H1 (cell line): Measurements from ENCODE around the gene USP49. TPM values are rescaled to one million over a fixed set of nuclear protein-coding genes. Genes with fewer than 3 reads are reported as not detected.

Experiments used
- CTCF ChIA-PET: fragments of 300-600 bp; sonication (Branson Sonifier 250); formaldehyde crosslinking; loops from one replicate; lab custom pipeline; 2021; ENCODE audit not compliant: partially characterized antibody; lab: Charles Lee
- POLR2A ChIA-PET: fragments of 300-600 bp; sonication (Branson Sonifier 250); formaldehyde crosslinking; loops from one replicate; lab custom pipeline; 2021; ENCODE audit warnings: inconsistent platforms; ENCODE audit not compliant: partially characterized antibody; lab: Charles Lee
- DNase-seq, 2 experiments: peaks; one replicate each; pipeline versions ENCODE4 v3.0.0 to v3.0.0-alpha.2; 2010 to 2022; ENCODE audit warnings: low spot score in 2 of 2, low read depth in 1 of 2, mixed read lengths in 1 of 2
- FAIRE-seq: peaks from 2 replicates; lab custom pipeline; 2011; peaks lifted over from hg19 to GRCh38; lab: Jason Lieb, UNC
- H2AFZ ChIP-seq: 2 replicates; pipeline ENCODE4 v1.8.1; 2012; ENCODE audit warnings: low read length, inconsistent platforms
- H2AK5ac ChIP-seq: 2 replicates; pipeline ENCODE4 v1.6.1; 2013; ENCODE audit warnings: low read depth, low read length
- H2BK120ac ChIP-seq: replicated peaks from 2 replicates; pipeline ENCODE3; 2013; ENCODE audit warnings: low read depth, low read length, inconsistent platforms
- H2BK12ac ChIP-seq: 2 replicates; pipeline ENCODE4 v1.6.1; 2013; ENCODE audit warnings: low read depth, low read length
- H2BK15ac ChIP-seq: 2 replicates; pipeline ENCODE4 v1.6.1; 2013; ENCODE audit warnings: low read length
- H2BK20ac ChIP-seq: 2 replicates; pipeline ENCODE4 v1.6.1; 2013; ENCODE audit warnings: low read length
- H2BK5ac ChIP-seq: 2 replicates; pipeline ENCODE4 v1.6.1; 2013; ENCODE audit warnings: low read depth, low read length
- H3K14ac ChIP-seq: 2 replicates; pipeline ENCODE4 v1.6.1; 2013; ENCODE audit warnings: inconsistent platforms; ENCODE audit not compliant: insufficient read length
- H3K18ac ChIP-seq: 2 replicates; pipeline ENCODE4 v1.6.1; 2013; ENCODE audit warnings: low read length; ENCODE audit errors: extremely low read depth
- H3K23ac ChIP-seq: 2 replicates; pipeline ENCODE4 v1.6.1; 2013; ENCODE audit warnings: inconsistent platforms; ENCODE audit not compliant: insufficient read length
- H3K23me2 ChIP-seq: 2 replicates; pipeline ENCODE4 v1.6.1; 2013; ENCODE audit warnings: low read depth, low read length
- H3K27ac ChIP-seq: 2 replicates; pipeline ENCODE4 v1.6.1; 2011; ENCODE audit warnings: low read depth, low read length, inconsistent platforms
- H3K27me3 ChIP-seq, 4 experiments: replicated peaks in 1 of 4; 1 replicate in 1 of 4; 2 replicates in 3 of 4; pipeline versions ENCODE4 v1.6.1 to v1.8.1; 2011 to 2013; ENCODE audit warnings: low read length in 3 of 4, mild to moderate bottlenecking in 3 of 4, inconsistent platforms in 2 of 4, mixed read lengths in 2 of 4, moderate library complexity in 1 of 4; ENCODE audit not compliant: control insufficient read depth in 3 of 4, insufficient read depth in 3 of 4; ENCODE audit errors: extremely low read depth in 1 of 4
- H3K36me3 ChIP-seq, 4 experiments: 2 replicates each; pipeline versions ENCODE4 v1.6.1 to v1.8.1; 2011 to 2013; ENCODE audit warnings: mild to moderate bottlenecking in 4 of 4, low read length in 3 of 4, moderate library complexity in 2 of 4, control low read depth in 1 of 4, inconsistent platforms in 1 of 4; ENCODE audit not compliant: insufficient read depth in 4 of 4, control insufficient read depth in 2 of 4
- H3K4ac ChIP-seq: replicated peaks from 2 replicates; pipeline ENCODE3; 2013; ENCODE audit warnings: low read length, low read depth, mixed read lengths, inconsistent platforms; ENCODE audit not compliant: insufficient read length
- H3K4me1 ChIP-seq, 4 experiments: replicated peaks in 1 of 4; 1 replicate in 1 of 4; 2 replicates in 3 of 4; pipeline versions ENCODE4 v1.6.1 to v1.8.1; 2011 to 2013; ENCODE audit warnings: low read length in 3 of 4, inconsistent platforms in 2 of 4, mixed read lengths in 1 of 4; ENCODE audit not compliant: insufficient read depth in 4 of 4, control insufficient read depth in 3 of 4
- H3K4me2 ChIP-seq, 2 experiments: 2 replicates each; pipeline versions ENCODE4 v1.6.1 to v1.8.1; 2011 to 2013; ENCODE audit warnings: low read depth in 2 of 2, low read length in 2 of 2, control low read depth in 1 of 2, inconsistent platforms in 1 of 2, mild to moderate bottlenecking in 1 of 2; ENCODE audit not compliant: insufficient read depth in 1 of 2
- H3K4me3 ChIP-seq, 4 experiments: fragments of 200-600, 300-600 bp in 1 of 4; sonication (generic), shearing (Covaris generic), sonication (Bioruptor Twin) in 1 of 4; 2 replicates each; pipeline versions ENCODE4 v1.5.1 to v1.8.1; 2011 to 2016; ENCODE audit warnings: low read length in 4 of 4, low read depth in 3 of 4, control low read depth in 2 of 4, inconsistent platforms in 2 of 4, mild to moderate bottlenecking in 2 of 4, mixed read lengths in 1 of 4, moderate library complexity in 1 of 4; ENCODE audit not compliant: insufficient read depth in 2 of 4; ENCODE audit errors: extremely low read depth in 1 of 4
- H3K56ac ChIP-seq: replicated peaks from 2 replicates; pipeline ENCODE3; 2013; ENCODE audit warnings: low read depth, mild to moderate bottlenecking, mixed read lengths, low read length, inconsistent platforms; ENCODE audit not compliant: insufficient read length
- H3K79me1 ChIP-seq: 2 replicates; pipeline ENCODE4 v1.6.1; 2013; ENCODE audit warnings: low read depth, low read length, control low read depth
- H3K79me2 ChIP-seq, 2 experiments: 2 replicates each; pipeline versions ENCODE4 v1.6.1 to v1.8.1; 2012 to 2013; ENCODE audit warnings: low read length in 2 of 2, mild to moderate bottlenecking in 2 of 2, inconsistent platforms in 1 of 2; ENCODE audit not compliant: insufficient read depth in 2 of 2, control insufficient read depth in 1 of 2
- H3K9ac ChIP-seq, 4 experiments: replicated peaks in 1 of 4; 1 replicate in 1 of 4; 2 replicates in 3 of 4; pipeline versions ENCODE4 v1.6.1 to v1.8.1; 2011 to 2013; ENCODE audit warnings: low read depth in 3 of 4, low read length in 3 of 4, control low read depth in 2 of 4, mild to moderate bottlenecking in 2 of 4, moderate library complexity in 2 of 4, inconsistent platforms in 1 of 4; ENCODE audit errors: extremely low read depth in 1 of 4
- H3K9me3 ChIP-seq, 2 experiments: 2 replicates each; pipeline versions ENCODE4 v1.6.1 to v1.8.1; 2012 to 2013; ENCODE audit warnings: mild to moderate bottlenecking in 2 of 2, moderate library complexity in 2 of 2, control low read depth in 1 of 2, inconsistent platforms in 1 of 2, low read depth in 1 of 2, low read length in 1 of 2, mixed read lengths in 1 of 2; ENCODE audit not compliant: insufficient read depth in 2 of 2
- H4K20me1 ChIP-seq, 2 experiments: replicated peaks in 1 of 2; 2 replicates each; pipeline versions ENCODE3 to v1.8.1; 2011 to 2013; ENCODE audit warnings: inconsistent platforms in 2 of 2, low read length in 2 of 2, mild to moderate bottlenecking in 1 of 2; ENCODE audit not compliant: insufficient read depth in 2 of 2, control insufficient read depth in 1 of 2
- H4K5ac ChIP-seq: 2 replicates; pipeline ENCODE4 v1.6.1; 2013; ENCODE audit warnings: low read length, low read depth, mixed read lengths, inconsistent platforms; ENCODE audit not compliant: insufficient read length
- H4K8ac ChIP-seq: 2 replicates; pipeline ENCODE4 v1.8.0; 2013; ENCODE audit warnings: mild to moderate bottlenecking, moderate library complexity, low read length, inconsistent platforms; ENCODE audit not compliant: insufficient read depth; ENCODE audit errors: extremely low read depth
- H4K91ac ChIP-seq: replicated peaks from 2 replicates; pipeline ENCODE3; 2013; ENCODE audit warnings: low read length, mixed read lengths, inconsistent platforms; ENCODE audit not compliant: insufficient read length
- BCL11A ChIP-seq, 2 experiments: IDR thresholded peaks; one replicate each; pipeline ENCODE4 v1.6.1; 2011; ENCODE audit warnings: low read depth in 2 of 2, low read length in 2 of 2, mild to moderate bottlenecking in 2 of 2
- BRCA1 ChIP-seq: IDR thresholded peaks from 2 replicates; pipeline ENCODE4 v1.6.1; 2012; ENCODE audit warnings: low read depth, low read length, improper control_type of control experiment
- CBX5 ChIP-seq: fragments of 300-800, 300-1000 bp; sonication (generic); IDR thresholded peaks from 2 replicates; pipeline ENCODE4 v1.7.1; 2016; ENCODE audit warnings: antibody characterized with exemption, low read length, low read depth
- EGR1 ChIP-seq: IDR thresholded peaks from 2 replicates; pipeline ENCODE4 v1.6.1; 2011; ENCODE audit warnings: low read depth, low read length, borderline replicate concordance
- EP300 ChIP-seq, 2 experiments: IDR thresholded peaks; 1 replicate in 1 of 2; 2 replicates in 1 of 2; pipeline ENCODE4 v1.6.1; 2011 to 2012; ENCODE audit warnings: low read depth in 2 of 2, low read length in 2 of 2, mild to moderate bottlenecking in 2 of 2, borderline replicate concordance in 1 of 2, inconsistent platforms in 1 of 2, moderate library complexity in 1 of 2
- EZH2 ChIP-seq: fragments of 200-600 bp; sonication (generic); IDR thresholded peaks from 2 replicates; pipeline ENCODE4 v1.7.1; 2012; ENCODE audit warnings: low read depth, mild to moderate bottlenecking, moderate library complexity, low read length, inconsistent platforms; ENCODE audit not compliant: severe bottlenecking
- FOSL1 ChIP-seq: IDR thresholded peaks from 2 replicates; pipeline ENCODE4 v1.6.1; 2011; ENCODE audit warnings: mild to moderate bottlenecking, low read depth, low read length, moderate library complexity; ENCODE audit not compliant: insufficient read depth
- POU5F1 ChIP-seq: IDR thresholded peaks from 2 replicates; pipeline ENCODE4 v1.6.1; 2011; ENCODE audit warnings: low read depth, mild to moderate bottlenecking, low read length, moderate library complexity
- RAD21 ChIP-seq, 2 experiments: IDR thresholded peaks in 1 of 2; conservative IDR thresholded peaks in 1 of 2; 2 replicates each; pipeline ENCODE4 v1.6.1; 2011; ENCODE audit warnings: low read depth in 2 of 2, low read length in 2 of 2, improper control_type of control experiment in 1 of 2, inconsistent platforms in 1 of 2, mild to moderate bottlenecking in 1 of 2, moderate library complexity in 1 of 2
- RBBP5 ChIP-seq: IDR thresholded peaks from 2 replicates; pipeline ENCODE4 v1.7.1; 2012; ENCODE audit warnings: low read depth, mild to moderate bottlenecking, inconsistent platforms, low read length, moderate library complexity, borderline replicate concordance
- RXRA ChIP-seq: IDR thresholded peaks from 2 replicates; pipeline ENCODE4 v1.6.1; 2011; ENCODE audit warnings: low read depth, mild to moderate bottlenecking, low read length, moderate library complexity; ENCODE audit not compliant: insufficient read depth
- SIN3A ChIP-seq, 2 experiments: IDR thresholded peaks in 1 of 2; conservative IDR thresholded peaks in 1 of 2; 2 replicates each; pipeline ENCODE4 v1.6.1; 2011 to 2012; ENCODE audit warnings: low read length in 2 of 2, improper control_type of control experiment in 1 of 2, low read depth in 1 of 2, mild to moderate bottlenecking in 1 of 2
- SIRT6 ChIP-seq: IDR thresholded peaks from one replicate; pipeline ENCODE4 v1.7.1; 2012; ENCODE audit warnings: low read length, inconsistent platforms
- TCF12 ChIP-seq: IDR thresholded peaks from 2 replicates; pipeline ENCODE4 v1.6.1; 2011; ENCODE audit warnings: low read depth, mild to moderate bottlenecking, low read length
- WGBS, 2 experiments: shearing (Covaris generic) in 1 of 2; methylation state at CpG; one replicate each; pipeline versions ENCODE4 v1.1.6 to v1.1.7; 2013 to 2015; ENCODE audit warnings: low lambda C conversion rate in 2 of 2, mixed read lengths in 2 of 2, inconsistent platforms in 1 of 2, low coverage in 1 of 2, missing lambda C conversion rate in 1 of 2; ENCODE audit not compliant: insufficient replicate concordance in 2 of 2, insufficient coverage in 1 of 2, insufficient read length in 1 of 2; ENCODE audit errors: extremely low coverage in 1 of 2, missing lambda C conversion rate in 1 of 2; 5-methylcytosine and 5-hydroxymethylcytosine counted together
- polyA plus RNA-seq, 7 experiments: library from polyadenylated mRNA; depleted of rRNA in 3 of 7; stranded (reverse) in 5 of 7; unstranded in 2 of 7; fragments of >200 nt in 5 of 7; fragments of 200-250 nt in 2 of 7; gene quantifications; 1 replicate in 5 of 7; 2 replicates in 1 of 7; 4 replicates in 1 of 7; pipeline versions ENCODE4 v1.2.1 to v1.2.3, GENCODE V29; 2011 to 2013; ENCODE audit warnings: missing spikeins in 2 of 7, mixed read lengths in 2 of 7
- total RNA-seq: library from RNA; stranded (reverse); fragmentation: NEBNext Ultra II Directional; extraction: Animal tissue kit (Norgen Biotek cat#: 25700); gene quantifications from 2 replicates; pipeline ENCODE4 v1.2.1, GENCODE V29; 2021

Gene USP49
- total and polyA plus RNA-seq, 2 of the 8 experiments (the other 6 are each of a cell fraction or from before 2014, with no cell fraction given) = 6.9 to 24.4 TPM

GRCh38 chr6:41822021-41822420, 73.2 kb downstream of the USP49 start:
- H3K4ac ChIP-seq = no peak overlapping the region
- H3K4me3 ChIP-seq = no peak overlapping the region
- H3K14ac ChIP-seq = no peak overlapping the region
- no peak overlapping the region for H2AFZ ChIP-seq
- no peak overlapping the region for H3K27ac ChIP-seq
- H3K23me2 ChIP-seq = no peaks in the 10 kb centered on the region
- no peaks in the 10 kb centered on the region for H3K9me3 ChIP-seq
- H3K27me3 ChIP-seq = no peaks in the 10 kb centered on the region
- no peak overlapping the region for H3K9ac ChIP-seq
- no peak overlapping the region for H2BK5ac ChIP-seq
- H3K18ac ChIP-seq = no peak overlapping the region
- no peak overlapping the region for H3K56ac ChIP-seq
- no peak overlapping the region for H2BK15ac ChIP-seq
- no peak overlapping the region for H2BK12ac ChIP-seq
- H2BK20ac ChIP-seq = no peak overlapping the region
- no peak overlapping the region for H4K8ac ChIP-seq
- no peak overlapping the region for H4K91ac ChIP-seq
- no peak overlapping the region for H3K23ac ChIP-seq
- POLR2A ChIA-PET = no interaction called here
- H4K5ac ChIP-seq = no peak overlapping the region
- WGBS, 2 experiments = 100% methylated on average over 1 of the region's 1 CpG; no CpG with 5 or more reads in 1 of the 2 experiments
- H3K79me2 ChIP-seq = no peaks in the 10 kb centered on the region
- CTCF ChIA-PET = interaction anchor here (1.0 to 1.9 kb wide), 3 partner anchors 21 to 47 kb away, joined by 3 to 5 read pairs (median 4); partner anchors contain the start of gene TOMM6
- H2AK5ac ChIP-seq = no peak overlapping the region
- H3K4me1 ChIP-seq = no peaks in the 10 kb centered on the region
- H3K4me2 ChIP-seq = no peak overlapping the region
- FAIRE-seq (no peak), DNase-seq (no peak)
- H3K79me1 ChIP-seq = no peaks in the 10 kb centered on the region
- H4K20me1 ChIP-seq = no peaks in the 10 kb centered on the region
- H2BK120ac ChIP-seq = no peak overlapping the region
- H3K36me3 ChIP-seq = no peaks in the 10 kb centered on the region
- no peak for TF ChIP-seq BRCA1
- no peak for TF ChIP-seq POU5F1
- no peak for TF ChIP-seq BCL11A (IDR thresholded peaks at IDR 0.05; ENCODE audit: low read depth in 2 of 2, low read length in 2 of 2)
- TF ChIP-seq EP300 (IDR thresholded peaks at IDR 0.05; ENCODE audit: borderline replicate concordance in 1 of 2, low read depth in 2 of 2, low read length in 2 of 2) = no peak
- no peak for TF ChIP-seq EGR1
- no peak for TF ChIP-seq CBX5
- no peak for TF ChIP-seq SIN3A (conservative IDR thresholded peaks at IDR 0.05 in 1 of 2, IDR thresholded peaks at IDR 0.05 in 1 of 2; ENCODE audit: low read depth in 1 of 2, low read length in 2 of 2)
- no peak for TF ChIP-seq EZH2
- no peak for TF ChIP-seq SIRT6
- TF ChIP-seq RXRA = no peak
- no peak for TF ChIP-seq TCF12
- no peak for TF ChIP-seq RBBP5
- TF ChIP-seq FOSL1 = no peak
- no peak for TF ChIP-seq RAD21 (IDR thresholded peaks at IDR 0.05 in 1 of 2, conservative IDR thresholded peaks at IDR 0.05 in 1 of 2; ENCODE audit: low read depth in 2 of 2, low read length in 2 of 2)
